NT2/D1 (cell line): ENCODE results near the gene TMEM121B.

ENCODE experiments used
- SUZ12 ChIP-seq: IDR thresholded peaks from 2 replicates; pipeline ENCODE4 v1.6.1; 2011; ENCODE audit not compliant: insufficient read length, insufficient read depth; ENCODE audit errors: extremely low read depth
- YY1 ChIP-seq: IDR thresholded peaks from 2 replicates; pipeline ENCODE4 v1.6.1; 2011; ENCODE audit not compliant: insufficient read length, insufficient read depth
- ZNF274 ChIP-seq: IDR thresholded peaks from 2 replicates; pipeline ENCODE4 v1.6.1; 2011; ENCODE audit warnings: mild to moderate bottlenecking, low read depth, low read length

DNA sequence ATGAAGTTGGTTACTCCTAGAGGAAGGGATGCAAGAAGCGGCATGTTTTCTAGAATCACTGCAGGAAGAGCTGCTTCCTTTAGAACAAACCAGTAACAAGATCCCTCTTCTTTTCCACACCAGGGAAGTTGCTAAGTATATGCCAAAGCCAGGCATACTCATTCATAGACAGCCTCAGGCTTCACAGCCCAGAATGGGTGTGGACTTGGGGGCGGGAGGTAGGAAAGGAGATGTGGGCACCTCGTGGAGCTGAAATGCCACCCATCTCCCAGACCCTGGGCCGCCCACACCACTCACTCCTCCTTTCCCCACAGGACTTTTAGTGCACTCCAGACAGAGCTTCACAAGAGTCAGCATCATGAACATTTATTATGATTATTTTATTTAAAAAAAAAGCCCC, 16.0 kb upstream of the TMEM121B start:
- TF ChIP-seq YY1 (no peak), SUZ12 (no peak), ZNF274 (no peak)
